ENCODE measurements around the gene CXCL10.

The CXCL10 gene

DNA sequence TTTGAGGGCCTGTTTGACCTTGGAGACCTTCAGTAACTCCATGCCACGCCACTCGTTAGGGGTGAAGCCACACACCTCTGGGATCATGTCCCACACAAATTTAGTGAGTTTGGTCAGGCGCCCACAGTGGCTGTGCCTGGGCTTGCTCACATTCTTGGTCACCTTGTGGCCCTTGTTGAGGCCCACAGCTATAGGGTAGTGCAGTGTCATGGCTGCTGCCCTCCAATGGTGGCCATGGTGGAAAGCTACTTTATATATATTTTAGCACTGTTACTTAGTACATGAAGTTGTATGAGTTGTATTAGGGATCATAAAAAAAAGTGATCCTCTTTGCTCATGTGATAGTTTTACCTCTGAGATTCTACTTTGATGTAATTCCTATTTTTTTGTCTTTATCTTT, 13.6 kb upstream of the CXCL10 start:
- H3K4me3 ChIP-seq (ENCODE audit: low read depth, low read length): no peak overlapping the region
- no peak for TF ChIP-seq CTCF (IDR thresholded peaks at IDR 0.05; ENCODE audit: insufficient read depth, low read depth, low read length, missing control alignments)
- no peak for DNase-seq (ENCODE audit: low read depth)

- TF ChIP-seq CTCF (IDR thresholded peaks at IDR 0.05; ENCODE audit: insufficient read depth, low read depth, low read length, missing control alignments): no peak
- DNase-seq (ENCODE audit: low read depth): no peak
These were observed 12.6 kb upstream of the CXCL10 start, which contains the start of gene CXCL11 for GRCh38 chr4:76035799-76036380. Gene CXCL11 (minus strand): TSS chr4:76036070. CDS start chr4:76035987, 83 bp downstream.

DNA sequence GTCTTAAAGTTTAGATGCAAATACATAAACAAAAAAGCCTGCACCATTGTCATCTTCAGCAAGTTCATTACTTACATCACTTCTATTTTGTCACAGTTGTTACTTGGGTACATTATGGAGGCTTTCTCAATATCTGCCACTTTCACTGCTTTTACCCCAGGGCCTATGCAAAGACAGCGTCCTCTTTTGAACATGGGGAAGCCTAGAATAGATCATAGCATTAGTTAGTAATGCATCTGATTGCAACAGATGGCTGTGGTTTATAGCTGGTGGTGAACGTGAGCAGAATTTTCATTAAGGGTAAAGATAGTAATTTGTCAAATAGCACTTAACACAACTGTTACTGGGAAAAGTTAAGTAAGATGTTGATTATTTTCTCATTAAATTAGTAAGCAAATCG, 11.8 kb upstream of the CXCL10 start:
- DNase-seq (ENCODE audit: low read depth): no peak
- TF ChIP-seq CTCF (IDR thresholded peaks at IDR 0.05; ENCODE audit: insufficient read depth, low read depth, low read length, missing control alignments): no peak
- H3K4me3 ChIP-seq (ENCODE audit: low read depth, low read length): no peak overlapping the region

More at GRCh38 chr4:76035799-76036380, 12.6 kb upstream of the CXCL10 start, which contains the start of gene CXCL11:
- H3K4me3 ChIP-seq (ENCODE audit: low read depth, low read length): no peak within 1 kb of the TSS

- DNase-seq (ENCODE audit: low read depth): no peak
- no peak for TF ChIP-seq CTCF (IDR thresholded peaks at IDR 0.05; ENCODE audit: insufficient read depth, low read depth, low read length, missing control alignments)
- no peak overlapping the region for H3K4me3 ChIP-seq (ENCODE audit: low read depth, low read length)
These were observed 6.0 kb upstream of the CXCL10 start for GRCh38 chr4:76029300-76029699.

- no peak overlapping the region for H3K4me3 ChIP-seq (ENCODE audit: low read depth, low read length)
- no peak for TF ChIP-seq CTCF (IDR thresholded peaks at IDR 0.05; ENCODE audit: insufficient read depth, low read depth, low read length, missing control alignments)
- no peak for DNase-seq (ENCODE audit: low read depth)
These were observed 5.1 kb upstream of the CXCL10 start for GRCh38 chr4:76028350-76028765.

- no peak for DNase-seq (ENCODE audit: low read depth)
- no peak overlapping the region for H3K4me3 ChIP-seq (ENCODE audit: low read depth, low read length)
- TF ChIP-seq CTCF (IDR thresholded peaks at IDR 0.05; ENCODE audit: insufficient read depth, low read depth, low read length, missing control alignments): no peak
These were observed 768 bp upstream of the CXCL10 start for GRCh38 chr4:76024065-76024464.

DNA sequence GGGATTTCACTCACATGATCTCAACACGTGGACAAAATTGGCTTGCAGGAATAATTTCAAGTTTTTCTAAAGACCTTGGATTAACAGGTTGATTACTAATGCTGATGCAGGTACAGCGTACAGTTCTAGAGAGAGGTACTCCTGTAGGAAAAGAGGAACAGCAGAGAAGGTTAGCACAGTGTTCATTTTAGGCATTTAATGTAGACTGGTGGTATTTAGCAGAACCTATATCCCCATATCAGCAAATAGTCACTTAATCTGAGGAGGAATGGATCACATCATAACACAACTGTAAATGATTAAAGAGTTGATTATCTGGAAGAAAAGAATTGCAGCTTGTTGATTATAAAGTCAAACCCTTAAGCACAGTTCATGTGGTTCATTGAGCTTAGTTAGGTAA, 620 bp downstream of the CXCL10 start:
- H3K4me3 ChIP-seq (ENCODE audit: low read depth, low read length): no peak overlapping the region
- no peak for DNase-seq (ENCODE audit: low read depth)
- no peak for TF ChIP-seq CTCF (IDR thresholded peaks at IDR 0.05; ENCODE audit: insufficient read depth, low read depth, low read length, missing control alignments)
